ENCODE results near the gene RAB10. TPM values are rescaled to one million over a fixed set of nuclear protein-coding genes. Genes with fewer than 3 reads are reported as not detected.

The RAB10 gene
- total and polyA plus RNA-seq, 2 experiments from 2014 or later, result 102 to 143 TPM

GRCh38 chr2:26000561-26001082 is 33.3 kb upstream of the RAB10 start (continued):
- TF ChIP-seq REST (IDR thresholded peaks at IDR 0.05; ENCODE audit: unreplicated experiment) (no peak), ZNF331 (CRISPR knock-in tag; IDR thresholded peaks at IDR 0.05; ENCODE audit: low read depth) (no peak)

- Histone ChIP-seq H2AFZ (no peak overlapping the region; the same call in 1 of the 2 replicates), H3F3A (replicated peaks; ENCODE audit: low read depth) (no peaks in the 10 kb centered on the region), H3K4me3 (no peak overlapping the region), H3K27me3 (ENCODE audit: insufficient read depth) (no peaks in the 10 kb centered on the region), H3K4me1 (ENCODE audit: insufficient read depth) (no peaks in the 10 kb centered on the region; the same call in 1 of the 2 replicates), H3K79me2 (replicated peaks; ENCODE audit: insufficient read depth) (no peaks in the 10 kb centered on the region), H4K20me1 (replicated peaks; ENCODE audit: insufficient read depth) (no peaks in the 10 kb centered on the region), H3K36me3 (ENCODE audit: insufficient read depth) (no peaks in the 10 kb centered on the region), H3K4me2 (no peak overlapping the region), H3K27ac (ENCODE audit: low read depth) (no peak overlapping the region), H3K9me2 (ENCODE audit: insufficient read depth) (no peaks in the 10 kb centered on the region)
- Mint-ChIP-seq H3K4me3 (no peak overlapping the region), H3K27me3 (ENCODE audit: insufficient read depth, low read depth, poor library complexity) (peaks cover 11% of the 10 kb centered on the region), H3K4me1 (peaks cover 6% of the 10 kb centered on the region), H3K9me3 (no peaks in the 10 kb centered on the region; the same call in 2 of the 3 replicates), H3K36me3 (ENCODE audit: low read depth) (no peaks in the 10 kb centered on the region), H3K27ac (no peak overlapping the region)
- ATAC-seq, result no peak
- no peak for DNase-seq (ENCODE audit: low spot score)
- TF ChIP-seq POLR2AphosphoS5 (IDR thresholded peaks at IDR 0.05; ENCODE audit: low read depth) (no peak), ZNF114 (CRISPR knock-in tag; IDR thresholded peaks at IDR 0.05) (no peak), ETS1 (IDR thresholded peaks at IDR 0.05) (no peak), NANOG (IDR thresholded peaks at IDR 0.05; ENCODE audit: borderline replicate concordance) (no peak), REST (IDR thresholded peaks at IDR 0.05; ENCODE audit: unreplicated experiment) (no peak), STAT1 (IDR thresholded peaks at IDR 0.05; ENCODE audit: unreplicated experiment) (no peak)
- TF ChIP-seq, protein P1, sequence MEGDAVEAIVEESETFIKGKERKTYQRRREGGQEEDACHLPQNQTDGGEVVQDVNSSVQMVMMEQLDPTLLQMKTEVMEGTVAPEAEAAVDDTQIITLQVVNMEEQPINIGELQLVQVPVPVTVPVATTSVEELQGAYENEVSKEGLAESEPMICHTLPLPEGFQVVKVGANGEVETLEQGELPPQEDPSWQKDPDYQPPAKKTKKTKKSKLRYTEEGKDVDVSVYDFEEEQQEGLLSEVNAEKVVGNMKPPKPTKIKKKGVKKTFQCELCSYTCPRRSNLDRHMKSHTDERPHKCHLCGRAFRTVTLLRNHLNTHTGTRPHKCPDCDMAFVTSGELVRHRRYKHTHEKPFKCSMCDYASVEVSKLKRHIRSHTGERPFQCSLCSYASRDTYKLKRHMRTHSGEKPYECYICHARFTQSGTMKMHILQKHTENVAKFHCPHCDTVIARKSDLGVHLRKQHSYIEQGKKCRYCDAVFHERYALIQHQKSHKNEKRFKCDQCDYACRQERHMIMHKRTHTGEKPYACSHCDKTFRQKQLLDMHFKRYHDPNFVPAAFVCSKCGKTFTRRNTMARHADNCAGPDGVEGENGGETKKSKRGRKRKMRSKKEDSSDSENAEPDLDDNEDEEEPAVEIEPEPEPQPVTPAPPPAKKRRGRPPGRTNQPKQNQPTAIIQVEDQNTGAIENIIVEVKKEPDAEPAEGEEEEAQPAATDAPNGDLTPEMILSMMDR (conservative IDR thresholded peaks at IDR 0.05; ENCODE audit: low read depth in 2 of 2), result no peak
Measured at GRCh38 chr2:26001743-26002351, 32.0 kb upstream of the RAB10 start.

Data from GM23338 (cell line).